ENCODE data around the gene BRAT1.
A peak's percentile ranks its signal among the peaks of the same experiment; 100 is the strongest.
"Not testable (repeated sequence)": the region's sequence is repeated elsewhere in the genome, so short reads cannot be mapped to it uniquely, and the experiment has no call there.

BRAT1 gene

DNA sequence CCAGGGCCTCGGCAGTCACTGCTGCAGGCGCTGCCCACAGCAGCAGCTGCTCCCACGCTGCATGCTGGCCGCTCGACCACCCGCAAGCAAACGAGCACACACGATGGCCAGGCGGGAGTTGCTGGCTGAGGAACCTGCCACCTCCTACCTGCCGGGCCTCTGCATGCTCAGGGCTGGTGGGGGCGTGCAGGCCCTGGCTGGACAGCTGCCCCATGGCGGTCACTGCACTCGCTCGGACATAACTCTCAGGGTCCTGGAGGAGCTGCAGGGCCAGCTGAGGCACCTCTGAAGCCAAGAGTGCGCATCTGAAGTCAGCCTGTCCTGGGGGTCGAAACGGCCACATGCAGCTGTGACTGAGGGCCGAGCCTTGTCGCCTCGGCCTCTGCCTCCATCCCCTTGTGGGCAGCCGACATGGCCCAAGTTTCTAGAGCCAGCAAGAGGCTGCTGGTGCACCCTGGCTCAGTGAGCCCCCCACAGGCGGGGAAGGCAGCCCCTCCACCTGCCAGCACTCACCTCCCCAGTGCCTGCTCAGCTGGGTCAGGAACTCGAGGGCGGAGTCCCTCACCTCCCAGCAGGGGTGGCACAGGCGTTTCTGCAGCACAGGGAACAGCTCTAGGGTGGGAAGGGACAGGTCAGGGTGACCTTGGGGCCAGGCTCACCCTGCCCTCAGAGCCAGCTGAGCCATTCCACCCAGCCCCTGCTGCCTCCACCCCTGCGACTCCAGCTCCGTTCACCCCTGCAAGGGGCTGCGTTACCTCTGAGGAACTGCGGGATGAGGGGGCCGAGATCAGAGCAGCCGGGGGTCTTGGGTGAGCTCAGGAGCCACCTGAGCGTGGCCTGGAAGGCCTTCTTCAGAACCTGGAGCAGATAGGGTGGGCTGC, 16.1 kb downstream of the BRAT1 start:
- no peak for DNase-seq (ENCODE audit: extremely low read depth in 1 of 2, low read depth in 1 of 2)

DNA sequence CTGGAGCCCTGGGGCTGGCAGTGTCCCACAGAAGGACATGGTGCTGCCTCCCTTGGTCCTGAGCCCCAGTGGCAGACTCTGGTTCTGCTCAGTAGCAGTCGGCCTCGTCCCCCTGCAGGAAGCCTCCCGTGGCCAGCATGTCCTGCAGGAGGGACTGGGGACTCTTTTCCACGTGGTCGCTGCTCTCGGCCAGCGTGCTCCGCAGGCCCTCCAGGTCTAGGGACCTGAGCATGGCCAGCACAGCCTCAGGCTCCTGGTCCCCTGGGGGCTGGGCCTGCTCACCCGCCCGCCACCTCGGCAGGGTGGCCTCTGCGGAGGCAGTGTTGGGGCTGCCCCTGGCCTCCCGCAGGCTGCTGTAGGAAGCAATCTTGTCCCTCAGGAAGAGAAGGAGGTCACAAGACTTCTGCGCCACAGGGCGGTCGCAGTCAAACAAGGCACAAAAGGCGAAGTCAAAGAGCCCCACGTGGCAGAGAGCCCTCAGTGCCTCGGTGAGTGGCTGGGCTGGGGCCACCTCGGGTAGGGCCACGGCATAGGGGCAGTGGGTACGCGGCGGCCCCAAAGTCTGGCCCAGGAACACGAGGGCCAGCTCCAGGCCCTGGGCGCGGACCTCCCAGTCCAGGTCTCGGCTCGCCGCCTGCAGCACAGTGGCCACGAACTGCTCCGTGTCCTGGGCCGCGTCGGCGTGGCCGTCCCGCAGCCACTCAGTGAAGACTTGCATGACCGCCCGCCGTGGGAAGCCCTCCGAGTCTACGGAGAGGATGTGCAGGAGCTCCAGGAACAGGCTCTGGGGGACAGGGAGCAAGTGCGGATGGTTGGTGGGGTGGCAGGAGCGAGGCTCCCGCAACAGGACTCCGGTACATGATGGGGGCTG, 17.1 kb downstream of the BRAT1 start:
- DNase-seq (ENCODE audit: extremely low read depth in 1 of 2, low read depth in 1 of 2) = no peak

DNA sequence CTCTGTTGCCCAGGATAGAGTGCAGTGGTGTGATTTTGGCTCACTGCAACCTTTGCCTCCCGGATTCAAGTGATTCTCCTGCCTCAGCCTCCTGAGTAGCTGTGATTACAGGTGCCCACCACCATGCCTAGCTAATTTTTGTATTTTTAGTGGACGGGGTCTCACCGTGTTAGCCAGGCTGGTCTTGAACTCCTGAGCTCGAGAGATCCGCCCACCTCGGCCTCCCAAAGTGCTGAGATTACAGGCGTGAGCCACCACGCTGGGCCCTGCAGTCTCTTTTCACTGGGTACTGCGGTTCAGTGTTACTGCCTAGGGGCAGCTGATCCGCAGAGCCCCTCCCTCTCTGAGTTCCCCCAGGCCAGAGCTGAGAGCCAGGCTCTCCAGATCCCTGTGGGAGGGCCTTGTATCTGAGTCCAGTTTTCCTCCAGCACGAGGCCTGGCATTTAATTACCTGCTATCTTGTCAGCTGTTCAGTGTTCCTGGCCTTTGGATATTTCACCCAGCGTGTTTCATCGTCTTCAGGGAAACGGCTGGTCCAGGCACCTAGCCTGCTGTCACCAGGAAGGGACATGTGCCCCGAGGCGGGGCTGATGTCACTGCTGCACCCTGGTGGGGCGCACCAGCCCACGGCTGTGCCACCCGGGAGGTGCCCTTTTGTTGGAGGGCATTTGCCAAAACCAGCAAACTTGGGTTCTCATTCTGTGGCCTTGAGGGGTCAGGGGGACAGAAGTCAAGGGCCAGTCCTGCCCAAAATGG, 19.3 kb downstream of the BRAT1 start:
- DNase-seq (ENCODE audit: extremely low read depth in 1 of 2, low read depth in 1 of 2) = not testable (repeated sequence)

DNA sequence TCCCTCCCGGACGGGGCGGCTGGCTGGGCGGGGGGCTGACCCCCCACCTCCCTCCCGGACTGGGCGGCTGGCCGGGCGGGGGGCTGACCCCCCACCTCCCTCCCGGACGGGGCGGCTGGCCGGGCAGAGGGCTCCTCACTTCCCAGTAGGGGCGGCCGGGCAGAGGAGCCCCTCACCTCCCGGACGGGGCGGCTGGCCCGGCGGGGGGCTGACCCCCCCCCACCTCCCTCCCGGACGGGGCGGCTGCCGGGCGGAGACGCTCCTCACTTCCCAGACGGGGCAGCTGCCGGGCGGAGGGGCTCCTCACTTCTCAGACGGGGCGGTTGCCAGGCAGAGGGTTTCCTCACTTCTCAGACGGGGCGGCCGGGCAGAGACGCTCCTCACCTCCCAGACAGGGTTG, 21.1 kb downstream of the BRAT1 start:
- not testable (repeated sequence) for DNase-seq (ENCODE audit: extremely low read depth in 1 of 2, low read depth in 1 of 2)

DNA sequence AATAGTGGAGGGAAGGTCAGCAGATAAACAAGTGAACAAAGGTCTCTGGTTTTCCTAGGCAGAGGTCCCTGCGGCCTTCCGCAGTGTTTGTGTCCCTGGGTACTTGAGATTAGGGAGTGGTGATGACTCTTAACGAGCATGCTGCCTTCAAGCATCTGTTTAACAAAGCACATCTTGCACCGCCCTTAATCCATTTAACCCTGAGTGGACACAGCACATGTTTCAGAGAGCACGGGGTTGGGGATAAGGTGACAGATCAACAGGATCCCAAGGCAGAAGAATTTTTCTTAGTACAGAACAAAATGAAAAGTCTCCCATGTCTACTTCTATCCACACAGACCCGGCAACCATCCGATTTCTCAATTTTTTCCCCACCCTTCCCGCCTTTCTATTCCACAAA, 21.8 kb downstream of the BRAT1 start:
- DNase-seq (ENCODE audit: extremely low read depth in 1 of 2, low read depth in 1 of 2) = not testable (repeated sequence)

DNA sequence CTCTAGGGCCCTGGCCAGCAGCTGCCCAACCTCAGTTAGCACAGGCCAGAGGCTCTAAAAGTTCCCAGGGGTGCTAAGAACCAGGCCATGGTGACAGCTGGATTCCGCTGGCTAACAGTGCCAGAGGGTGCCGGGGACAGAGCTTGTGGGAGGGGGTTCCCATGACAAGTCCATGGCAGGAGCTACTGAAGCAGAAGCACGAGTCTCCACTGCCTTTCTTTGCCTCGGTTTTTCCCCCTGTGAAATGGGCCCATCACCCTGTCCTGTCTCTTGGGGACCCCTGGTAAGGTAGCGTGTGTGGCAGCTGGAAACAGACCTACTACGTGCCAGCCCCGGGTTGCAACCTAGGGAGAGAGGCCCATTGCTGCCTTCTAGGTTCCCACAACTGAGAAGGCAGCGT, 22.5 kb downstream of the BRAT1 start:
- not testable (repeated sequence) for DNase-seq (ENCODE audit: extremely low read depth in 1 of 2, low read depth in 1 of 2)

DNA sequence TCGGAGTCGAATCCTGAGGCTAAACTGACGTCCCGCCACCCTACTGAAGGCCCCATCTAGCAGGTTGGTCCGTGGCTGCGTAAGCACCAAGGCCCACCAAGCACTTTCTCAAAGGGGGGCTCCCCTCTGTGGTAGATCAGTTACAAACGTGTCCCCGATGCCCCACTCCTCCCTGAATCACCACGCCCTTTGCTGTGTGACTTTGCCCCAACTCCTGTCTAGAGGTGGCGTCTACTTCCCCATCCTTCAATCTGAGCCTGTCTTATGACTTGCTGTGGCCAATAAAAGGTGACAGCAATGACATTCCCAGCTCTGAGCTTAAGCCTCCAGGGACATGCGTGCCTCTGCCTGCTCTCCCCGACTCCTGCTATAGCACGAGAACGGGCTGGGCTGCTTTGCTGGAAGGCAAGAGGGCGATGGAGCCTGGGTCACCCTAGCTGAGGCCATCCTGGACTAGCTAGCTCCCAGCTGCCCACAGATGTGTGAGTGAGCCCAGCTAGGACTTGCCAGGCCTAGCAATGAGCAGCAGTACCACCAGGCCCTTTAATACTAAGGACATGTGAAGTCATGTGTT, 23.0 kb downstream of the BRAT1 start:
- not testable (repeated sequence) for DNase-seq (ENCODE audit: extremely low read depth in 1 of 2, low read depth in 1 of 2)

DNA sequence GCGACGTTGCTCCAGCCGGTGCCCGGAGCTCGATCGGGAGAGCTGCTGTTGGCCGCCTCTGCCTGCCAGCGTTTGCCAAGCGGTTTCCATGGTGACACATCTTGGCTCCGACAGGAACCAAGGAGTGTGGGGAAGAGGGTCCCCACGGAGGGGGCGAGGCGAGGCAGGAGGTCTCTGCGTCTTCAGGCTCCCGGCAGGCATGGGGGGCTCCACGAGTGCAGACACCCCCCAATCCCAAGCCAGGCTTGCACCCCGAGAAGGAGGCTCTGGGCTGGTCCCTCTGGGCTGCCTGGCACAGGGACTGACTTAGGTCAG, 23.6 kb downstream of the BRAT1 start:
- DNase-seq (ENCODE audit: extremely low read depth in 1 of 2, low read depth in 1 of 2) = not testable (repeated sequence)

DNA sequence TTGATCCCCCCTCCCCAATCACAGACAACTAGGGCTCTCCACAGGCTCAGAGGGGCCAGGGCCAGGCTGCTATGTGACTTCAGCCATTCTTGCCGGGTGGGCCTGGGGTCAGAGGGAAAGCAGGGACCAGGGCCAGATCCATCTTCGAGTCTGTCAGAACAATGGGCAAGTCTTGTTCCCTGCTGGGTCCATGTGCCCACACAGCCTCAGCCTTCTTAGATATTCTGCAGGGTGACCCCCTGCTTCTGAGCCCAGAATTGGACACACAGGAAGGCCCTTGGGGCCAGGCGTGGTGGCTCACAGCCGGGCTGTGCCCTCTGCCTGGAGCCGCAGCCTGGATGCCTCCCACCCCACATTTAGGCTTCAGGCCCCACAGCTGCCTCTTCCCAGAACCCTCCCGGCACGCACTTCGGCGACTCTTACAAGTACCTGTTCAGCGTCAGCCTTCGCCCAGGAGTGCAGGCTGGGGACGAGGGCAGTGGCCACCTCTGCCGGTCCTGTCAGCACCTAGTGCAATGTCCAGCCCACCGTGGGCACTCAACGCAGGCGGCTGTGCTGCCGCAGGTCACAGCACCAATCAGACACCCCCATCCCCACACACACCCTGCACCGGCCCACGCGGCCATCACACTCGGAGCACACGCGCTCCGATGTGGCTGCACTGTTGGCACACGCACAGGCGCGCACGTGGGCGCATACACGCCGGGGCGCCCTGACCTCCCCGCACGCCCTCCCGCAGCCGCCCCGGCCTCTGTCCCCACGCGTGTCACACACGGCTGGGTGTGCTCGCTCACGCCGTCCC, 24.1 kb downstream of the BRAT1 start:
- not testable (repeated sequence) for DNase-seq (ENCODE audit: extremely low read depth in 1 of 2, low read depth in 1 of 2)

DNA sequence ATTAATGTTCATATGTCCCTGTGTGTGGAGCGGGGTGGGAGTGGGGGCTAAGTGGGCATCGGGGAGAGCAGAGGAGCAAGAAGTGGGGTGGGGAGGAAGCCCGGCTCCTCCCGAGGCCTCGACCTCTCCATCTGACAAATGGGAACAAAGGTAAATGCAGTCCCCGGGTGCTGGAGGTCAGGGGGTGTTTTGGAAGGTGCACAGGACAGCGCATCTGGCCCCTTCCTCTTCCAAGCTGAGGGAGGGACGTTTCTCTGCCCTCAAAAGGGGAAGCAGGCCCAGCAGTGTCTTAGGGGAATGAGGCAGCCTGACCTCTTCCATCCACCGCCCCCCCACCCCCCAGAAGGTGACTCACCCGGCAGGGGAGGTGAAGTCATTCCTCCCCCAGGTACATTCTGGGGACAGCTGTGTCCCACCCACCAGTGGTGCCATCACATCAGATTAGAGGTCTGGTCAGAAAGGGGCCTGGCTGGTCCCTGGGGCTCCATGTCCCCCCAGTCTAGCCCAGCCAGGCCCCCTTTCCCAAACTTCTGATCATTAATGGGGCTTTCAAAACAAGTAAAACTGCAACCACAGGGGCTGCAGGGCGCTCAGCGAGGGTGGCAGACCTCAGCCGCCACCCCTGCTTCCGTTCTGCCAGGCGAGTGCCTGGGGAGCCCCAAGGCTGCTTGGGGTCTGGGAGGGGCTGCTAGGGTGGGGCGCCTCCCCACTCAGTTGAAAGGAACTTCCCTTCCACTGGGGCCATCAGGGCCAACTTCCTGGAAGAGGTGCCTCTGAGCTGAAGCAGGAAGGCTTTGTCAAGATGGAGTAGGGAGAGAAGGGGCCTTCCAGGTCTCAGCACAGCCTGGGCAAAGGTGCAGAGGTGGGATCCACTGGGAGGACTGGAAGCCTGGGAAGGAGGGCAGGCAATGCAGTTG, 25.0 kb downstream of the BRAT1 start:
- peak in 1 of 2 donors; percentile 61 for DNase-seq (ENCODE audit: extremely low read depth in 1 of 2, low read depth in 1 of 2)

DNA sequence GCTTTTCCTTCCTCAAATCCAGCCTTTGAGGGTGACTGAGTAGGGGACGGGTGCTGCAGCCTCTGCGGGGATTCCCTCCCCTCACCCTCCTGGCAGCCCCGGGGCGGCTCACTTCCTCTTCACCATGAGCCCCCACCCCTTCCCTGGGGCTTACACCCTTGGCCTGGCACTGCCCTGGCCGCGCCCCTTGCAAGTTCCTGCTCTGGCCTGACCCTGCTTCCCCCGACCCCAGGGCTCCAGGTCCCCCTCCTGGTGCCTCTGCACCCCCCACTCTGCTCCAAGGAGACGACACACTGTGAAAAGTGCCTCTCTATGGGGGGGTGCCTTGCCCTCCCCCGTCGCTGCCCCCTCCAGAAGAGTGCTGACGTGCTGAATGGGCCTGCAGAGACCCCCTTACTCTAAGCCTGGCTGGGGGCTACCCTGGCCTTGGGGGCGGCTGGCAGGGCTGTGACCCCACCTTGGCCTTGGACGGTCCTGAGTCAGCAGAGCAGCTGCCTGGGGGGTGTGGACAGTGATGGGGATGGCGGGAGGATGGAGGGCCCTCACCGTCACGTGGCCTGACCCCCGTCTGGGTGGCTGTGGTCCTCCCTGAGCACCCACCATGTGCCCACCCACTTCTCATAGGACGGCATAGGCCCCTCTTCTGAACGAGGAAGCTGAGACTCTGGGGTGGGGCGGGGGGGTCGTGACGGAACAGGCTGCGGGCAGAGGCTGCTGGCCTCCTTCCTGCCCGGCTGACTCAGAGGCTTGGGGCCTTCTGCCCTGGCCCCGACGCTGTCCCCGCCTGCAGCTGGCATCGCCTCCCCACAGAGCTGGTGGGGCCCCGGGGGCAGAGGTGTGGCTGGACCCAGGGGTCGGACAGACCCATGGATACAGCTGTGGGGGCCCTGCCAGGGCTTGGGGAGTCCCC, 25.9 kb downstream of the BRAT1 start:
- DNase-seq (ENCODE audit: extremely low read depth in 1 of 2, low read depth in 1 of 2) = peak in 1 of 2 donors; percentile 41

DNA sequence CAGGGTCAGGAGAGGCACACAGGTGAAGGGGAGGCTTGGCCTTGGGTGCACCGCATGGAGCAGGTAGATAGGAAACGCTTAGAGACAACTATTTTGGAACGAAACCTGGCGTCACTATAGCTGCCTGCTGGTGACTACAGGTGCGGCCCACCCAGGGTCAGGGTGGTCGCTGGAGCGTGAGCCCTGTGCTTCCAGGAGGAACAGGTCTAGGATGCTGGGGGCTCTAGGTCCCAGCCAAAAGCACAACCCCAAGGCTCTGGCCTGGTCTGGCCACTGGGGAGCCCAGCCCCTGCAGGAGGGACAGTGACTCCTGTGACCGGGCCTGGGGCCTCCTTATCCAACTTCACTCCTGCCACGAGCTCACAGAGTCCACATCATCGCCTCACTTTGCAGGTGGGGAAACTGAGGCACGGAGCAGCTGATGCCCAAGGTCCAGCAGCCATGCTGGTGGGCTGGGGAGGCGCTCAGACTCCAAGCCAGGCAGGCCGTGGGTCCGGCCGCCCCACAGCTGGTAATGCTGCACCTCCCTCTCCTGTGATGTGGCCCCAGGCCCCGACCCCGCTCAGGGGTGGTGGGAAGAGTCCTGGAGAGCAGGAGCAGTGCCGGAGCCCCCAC, 26.7 kb downstream of the BRAT1 start:
- DNase-seq (ENCODE audit: extremely low read depth in 1 of 2, low read depth in 1 of 2) = no peak

DNA sequence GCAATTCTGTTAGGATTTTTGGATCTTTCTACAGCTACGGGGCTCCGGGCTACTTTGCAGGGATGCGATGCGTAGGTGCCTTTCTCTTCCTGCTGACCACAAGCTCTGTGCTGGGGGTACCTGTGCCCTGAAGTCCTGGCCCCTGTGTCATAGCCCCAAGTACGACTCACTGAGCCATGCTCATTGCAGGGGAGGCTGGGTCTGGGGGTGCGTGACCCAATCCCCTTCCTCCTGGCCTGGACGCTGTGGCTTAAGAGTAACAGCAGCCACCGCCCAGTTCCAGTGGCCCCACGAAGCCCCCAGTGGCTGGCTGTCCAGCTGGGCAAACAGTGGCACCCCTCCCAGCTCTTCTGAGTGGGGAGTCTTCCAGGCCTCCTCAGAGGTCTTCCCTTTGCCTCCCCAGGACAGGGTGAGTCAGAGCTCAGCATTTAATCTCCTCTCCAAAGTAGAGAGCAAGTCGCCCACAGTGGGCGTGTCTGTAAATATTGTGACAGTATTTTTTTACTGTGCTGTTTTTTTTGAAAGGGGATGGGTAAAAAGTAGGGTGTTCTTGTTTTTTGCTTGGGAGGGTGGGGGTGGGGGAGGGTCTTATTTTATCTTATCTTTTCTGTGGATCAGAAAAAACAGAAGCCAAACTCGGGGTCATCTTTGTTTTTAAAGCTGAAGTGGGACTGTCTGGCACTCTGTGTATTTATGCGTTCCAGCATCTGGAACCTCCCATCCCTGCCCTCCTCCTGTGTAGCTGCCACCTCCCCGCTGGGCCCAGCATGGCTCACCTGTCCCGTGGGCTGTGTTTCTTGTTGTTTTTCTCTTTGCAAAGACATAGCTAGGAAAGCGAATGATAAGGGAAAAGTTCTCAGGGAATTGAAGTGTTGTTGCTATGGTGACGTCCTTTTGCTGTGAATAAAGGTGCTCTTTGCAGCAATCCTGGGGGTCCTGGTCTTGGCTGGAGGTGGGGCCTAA, 27.5 kb downstream of the BRAT1 start:
- no peak for DNase-seq (ENCODE audit: extremely low read depth in 1 of 2, low read depth in 1 of 2)

DNA sequence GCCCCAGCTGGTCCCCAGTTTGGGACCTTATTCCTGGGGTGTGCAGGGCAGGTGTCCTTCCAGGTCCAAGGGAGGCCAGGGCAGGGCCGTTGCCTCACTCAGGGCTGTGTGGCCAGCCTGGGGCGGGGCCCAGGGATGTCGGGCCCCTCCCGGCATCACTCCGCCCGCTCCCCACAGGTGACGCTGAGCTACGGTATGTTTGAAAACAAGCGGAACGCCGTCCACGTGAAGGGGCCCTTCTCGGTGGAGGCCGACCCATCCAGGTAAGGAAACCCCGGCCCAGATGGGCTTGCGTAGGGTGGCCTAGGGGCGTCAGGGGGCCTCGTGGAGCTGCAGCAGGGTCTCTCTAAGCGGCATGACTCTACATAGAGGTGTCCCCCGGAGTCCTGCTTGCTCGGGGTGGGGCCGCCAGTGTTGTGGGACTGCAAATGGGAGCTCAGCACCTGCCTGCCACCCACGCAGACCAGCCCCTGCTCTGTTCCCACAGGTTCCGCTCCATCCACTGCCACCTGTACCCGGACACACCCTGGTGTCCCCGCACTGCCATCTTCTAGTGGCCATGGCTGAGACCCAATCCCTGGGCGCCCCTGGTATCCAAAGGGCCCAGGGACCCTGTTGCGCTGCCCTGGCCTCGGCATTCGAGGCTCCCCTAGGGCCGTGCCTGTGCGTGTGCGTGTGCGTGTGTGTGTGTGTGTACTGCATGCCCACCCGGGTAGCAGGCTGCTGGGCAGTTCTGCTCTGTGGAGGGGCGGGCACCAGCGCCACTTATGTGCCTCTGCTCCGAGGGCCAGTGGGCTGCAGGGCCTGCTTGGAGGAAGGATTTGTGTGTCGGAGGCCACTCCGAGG, 28.4 kb downstream of the BRAT1 start:
- no peak for DNase-seq (ENCODE audit: extremely low read depth in 1 of 2, low read depth in 1 of 2)
